ENCODE data around the gene CCR6. TPM values are rescaled to one million over a fixed set of nuclear protein-coding genes. Genes with fewer than 3 reads are reported as not detected.

CCR6 gene
- not detected in 2 replicates for total RNA-seq
- not detected in 2 replicates for polyA plus RNA-seq
- polyA plus RNA-seq (2012) = not detected in 2 replicates
- not detected in 2 replicates for polyA minus RNA-seq (ENCODE audit: low replicate concordance)

GRCh38 chr6:167122827-167123657 lies at the start of gene CCR6:
Gene CCR6 (plus strand): TSS chr6:167123096. CDS start chr6:167136135, 13,039 bp downstream.
- no peak for DNase-seq (ENCODE audit: low read depth in 2 of 2)
- no peaks in the 10 kb centered on the region for H3K27me3 ChIP-seq (ENCODE audit: control insufficient read depth, insufficient read depth, low read length)
- H3K9ac ChIP-seq (ENCODE audit: insufficient read depth, low read length) = no peak within 1 kb of the TSS
- no peaks in the 10 kb centered on the region for H3K36me3 ChIP-seq (ENCODE audit: control insufficient read depth, insufficient read depth, low read length)
- TF ChIP-seq CTCF (conservative IDR thresholded peaks at IDR 0.05 in 1 of 2, IDR thresholded peaks at IDR 0.05 in 1 of 2; ENCODE audit: low read depth in 1 of 2, low read length in 2 of 2) (no peak), EZH2 (IDR thresholded peaks at IDR 0.05; ENCODE audit: low read length, missing control alignments) (no peak)
- H4K20me1 ChIP-seq (ENCODE audit: control insufficient read depth, extremely low read depth, insufficient read depth, low read length) = no peaks in the 10 kb centered on the region
- H3K79me2 ChIP-seq (ENCODE audit: control insufficient read depth, insufficient read depth, low read length) = no peaks in the 10 kb centered on the region
- no peaks in the 10 kb centered on the region for H3K4me1 ChIP-seq (ENCODE audit: control insufficient read depth, extremely low read depth, insufficient read depth, low read length)
- no peak within 1 kb of the TSS for H3K4me3 ChIP-seq (replicated peaks in 1 of 4; ENCODE audit: control extremely low read depth in 1 of 4, insufficient read depth in 1 of 4, low read depth in 3 of 4, low read length in 4 of 4)
- no peak within 1 kb of the TSS for H3K4me2 ChIP-seq (ENCODE audit: extremely low read depth, insufficient read depth, low read length)
- no peaks in the 10 kb centered on the region for H3K9me3 ChIP-seq (ENCODE audit: control insufficient read depth, insufficient read depth, low read depth, low read length)
- H3K27ac ChIP-seq (ENCODE audit: insufficient read depth, low read length) = no peak within 1 kb of the TSS
- H2AFZ ChIP-seq (ENCODE audit: low read length) = no peak within 1 kb of the TSS

GRCh38 chr6:167073679-167074274 lies 49.1 kb upstream of the CCR6 start:
- no peak overlapping the region for H3K9ac ChIP-seq (ENCODE audit: insufficient read depth, low read length)
- H2AFZ ChIP-seq (ENCODE audit: low read length) = no peak overlapping the region
- H3K79me2 ChIP-seq (ENCODE audit: control insufficient read depth, insufficient read depth, low read length) = no peaks in the 10 kb centered on the region
- H3K9me3 ChIP-seq (ENCODE audit: control insufficient read depth, insufficient read depth, low read depth, low read length) = no peaks in the 10 kb centered on the region
- H3K27ac ChIP-seq (ENCODE audit: insufficient read depth, low read length) = no peak overlapping the region
- no peaks in the 10 kb centered on the region for H3K4me1 ChIP-seq (ENCODE audit: control insufficient read depth, extremely low read depth, insufficient read depth, low read length)
- no peak overlapping the region for H3K4me2 ChIP-seq (ENCODE audit: extremely low read depth, insufficient read depth, low read length)
- DNase-seq (ENCODE audit: low read depth in 2 of 2) = no peak
- H4K20me1 ChIP-seq (ENCODE audit: control insufficient read depth, extremely low read depth, insufficient read depth, low read length) = no peaks in the 10 kb centered on the region
- no peaks in the 10 kb centered on the region for H3K36me3 ChIP-seq (ENCODE audit: control insufficient read depth, insufficient read depth, low read length)
- H3K4me3 ChIP-seq (replicated peaks in 1 of 4; ENCODE audit: control extremely low read depth in 1 of 4, insufficient read depth in 1 of 4, low read depth in 3 of 4, low read length in 4 of 4) = no peak overlapping the region
- H3K27me3 ChIP-seq (ENCODE audit: control insufficient read depth, insufficient read depth, low read length) = no peaks in the 10 kb centered on the region
- TF ChIP-seq EZH2 (IDR thresholded peaks at IDR 0.05; ENCODE audit: low read length, missing control alignments) (no peak), CTCF (conservative IDR thresholded peaks at IDR 0.05 in 1 of 2, IDR thresholded peaks at IDR 0.05 in 1 of 2; ENCODE audit: low read depth in 1 of 2, low read length in 2 of 2) (no peak)

GRCh38 chr6:167077241-167077932 lies 45.5 kb upstream of the CCR6 start:
- TF ChIP-seq EZH2 (IDR thresholded peaks at IDR 0.05; ENCODE audit: low read length, missing control alignments) (no peak), CTCF (conservative IDR thresholded peaks at IDR 0.05 in 1 of 2, IDR thresholded peaks at IDR 0.05 in 1 of 2; ENCODE audit: low read depth in 1 of 2, low read length in 2 of 2) (no peak)

More at GRCh38 chr6:167077241-167077932, 45.5 kb upstream of the CCR6 start:
- H3K79me2 ChIP-seq (ENCODE audit: control insufficient read depth, insufficient read depth, low read length) = no peaks in the 10 kb centered on the region
- H3K27me3 ChIP-seq (ENCODE audit: control insufficient read depth, insufficient read depth, low read length) = no peaks in the 10 kb centered on the region
- no peak overlapping the region for H3K9ac ChIP-seq (ENCODE audit: insufficient read depth, low read length)
- no peaks in the 10 kb centered on the region for H3K36me3 ChIP-seq (ENCODE audit: control insufficient read depth, insufficient read depth, low read length)
- no peak for DNase-seq (ENCODE audit: low read depth in 2 of 2)
- no peak overlapping the region for H2AFZ ChIP-seq (ENCODE audit: low read length)
- H3K9me3 ChIP-seq (ENCODE audit: control insufficient read depth, insufficient read depth, low read depth, low read length) = no peaks in the 10 kb centered on the region
- no peak overlapping the region for H3K27ac ChIP-seq (ENCODE audit: insufficient read depth, low read length)
- no peaks in the 10 kb centered on the region for H3K4me1 ChIP-seq (ENCODE audit: control insufficient read depth, extremely low read depth, insufficient read depth, low read length)
- H3K4me2 ChIP-seq (ENCODE audit: extremely low read depth, insufficient read depth, low read length) = no peak overlapping the region
- no peak overlapping the region for H3K4me3 ChIP-seq (replicated peaks in 1 of 4; ENCODE audit: control extremely low read depth in 1 of 4, insufficient read depth in 1 of 4, low read depth in 3 of 4, low read length in 4 of 4)
- no peaks in the 10 kb centered on the region for H4K20me1 ChIP-seq (ENCODE audit: control insufficient read depth, extremely low read depth, insufficient read depth, low read length)
